ENCODE results near the gene IDNK.

IDNK gene

DNA sequence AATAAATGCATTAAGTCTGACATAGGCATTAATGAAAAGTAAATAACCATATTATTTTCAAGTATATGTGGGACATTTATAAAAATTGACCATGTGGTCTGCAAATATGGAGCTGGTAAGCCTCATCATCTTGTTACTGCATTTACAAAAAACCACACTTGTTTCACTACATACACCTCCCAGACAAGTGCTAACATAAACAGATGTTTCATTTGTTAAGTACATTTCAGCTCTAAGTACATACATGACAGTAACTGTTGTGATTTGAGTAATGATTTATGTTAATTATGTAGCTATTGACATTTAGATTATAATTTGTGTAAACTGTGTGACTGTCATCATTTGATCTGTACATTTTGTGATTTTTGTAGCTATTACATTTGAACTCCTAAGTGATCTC lies 13.9 kb downstream of the IDNK start:
- Histone ChIP-seq H3K4me3 (ENCODE audit: low read length) (no peak overlapping the region), H3K36me3 (ENCODE audit: control insufficient read depth, insufficient read depth, low read length, severe bottlenecking) (peaks cover 11% of the 10 kb centered on the region), H3K4me1 (ENCODE audit: control insufficient read depth, insufficient read depth, low read length) (no peaks in the 10 kb centered on the region), H3K9me3 (ENCODE audit: control insufficient read depth, low read length) (no peaks in the 10 kb centered on the region), H3K9ac (ENCODE audit: low read length) (no peak overlapping the region), H3K27me3 (replicated peaks; ENCODE audit: control insufficient read depth, insufficient read depth, low read length) (no peaks in the 10 kb centered on the region)
- no peak for DNase-seq (ENCODE audit: low read depth)

DNA sequence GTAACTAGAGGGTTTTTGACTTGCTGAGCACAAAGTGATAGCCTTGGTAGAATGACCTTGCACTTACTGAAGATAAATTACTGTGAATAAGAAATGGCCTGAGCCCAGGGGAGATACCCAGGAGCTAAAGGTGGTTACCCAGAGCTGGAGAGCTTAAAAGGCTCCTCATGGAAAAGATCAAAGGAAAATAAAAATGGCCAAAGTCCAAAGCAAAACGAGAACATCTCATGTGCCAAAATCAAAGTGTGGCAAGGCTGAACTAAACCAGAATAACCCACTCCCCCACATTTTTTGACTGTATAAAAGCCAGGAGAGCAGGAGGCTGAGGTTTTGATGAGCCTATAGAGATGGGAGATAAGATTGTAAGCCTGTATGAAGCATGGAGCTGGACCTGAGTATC lies 14.4 kb downstream of the IDNK start:
- peaks cover 13% of the 10 kb centered on the region for H3K36me3 ChIP-seq (ENCODE audit: control insufficient read depth, insufficient read depth, low read length, severe bottlenecking)
- no peaks in the 10 kb centered on the region for H3K9me3 ChIP-seq (ENCODE audit: control insufficient read depth, low read length)
- no peak overlapping the region for H3K9ac ChIP-seq (ENCODE audit: low read length)
- H3K4me3 ChIP-seq (ENCODE audit: low read length), result no peak overlapping the region
- DNase-seq (ENCODE audit: low read depth), result no peak
- no peaks in the 10 kb centered on the region for H3K4me1 ChIP-seq (ENCODE audit: control insufficient read depth, insufficient read depth, low read length)
- H3K27me3 ChIP-seq (replicated peaks; ENCODE audit: control insufficient read depth, insufficient read depth, low read length), result no peaks in the 10 kb centered on the region

DNA sequence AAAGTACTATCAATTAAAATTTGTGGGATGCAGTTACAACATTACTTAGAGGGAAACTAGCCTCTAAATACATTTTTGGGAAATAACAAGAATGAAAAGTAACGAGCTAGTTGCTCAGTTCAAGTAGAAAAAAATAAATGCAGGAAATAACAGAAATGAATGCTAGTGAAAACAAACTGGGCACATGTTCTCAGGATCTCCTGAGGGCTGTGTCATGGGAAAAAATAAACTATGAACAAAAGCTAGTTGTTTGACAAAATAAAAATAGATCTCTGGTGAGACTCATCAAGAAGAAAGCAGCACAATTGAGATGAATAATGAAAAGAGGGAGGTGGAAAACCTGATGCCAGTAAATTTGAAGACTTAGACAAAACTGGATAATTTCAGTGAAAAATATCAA lies 16.3 kb downstream of the IDNK start:
- no peak overlapping the region for H3K4me3 ChIP-seq (ENCODE audit: low read length)
- no peak for DNase-seq (ENCODE audit: low read depth)

DNA sequence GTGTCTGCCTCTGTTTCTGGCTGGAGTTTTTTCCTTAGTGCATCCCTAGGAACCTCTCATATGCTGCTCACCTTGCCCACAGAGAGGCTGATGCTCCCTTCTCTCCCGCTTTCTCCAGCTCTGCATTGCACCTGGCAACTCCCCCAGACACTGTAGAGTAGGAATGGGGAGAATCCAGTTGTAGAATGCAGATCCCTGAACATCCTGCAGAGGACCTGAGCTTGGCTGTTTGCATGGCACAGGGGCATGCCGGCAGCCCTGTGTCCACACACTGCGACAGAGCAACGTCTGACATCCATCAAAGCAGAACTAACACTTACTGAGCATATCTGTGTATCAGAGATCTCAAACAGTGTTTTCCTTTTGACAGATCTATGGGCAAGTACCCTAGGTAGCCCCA lies 19.9 kb downstream of the IDNK start:
- no peak for DNase-seq (ENCODE audit: low read depth)
- Histone ChIP-seq H3K9ac (ENCODE audit: low read length) (no peak overlapping the region), H3K27me3 (replicated peaks; ENCODE audit: control insufficient read depth, insufficient read depth, low read length) (no peaks in the 10 kb centered on the region), H3K4me1 (ENCODE audit: control insufficient read depth, insufficient read depth, low read length) (no peaks in the 10 kb centered on the region), H3K4me3 (ENCODE audit: low read length) (no peak overlapping the region), H3K9me3 (ENCODE audit: control insufficient read depth, low read length) (no peaks in the 10 kb centered on the region), H3K36me3 (ENCODE audit: control insufficient read depth, insufficient read depth, low read length, severe bottlenecking) (peaks cover 23% of the 10 kb centered on the region)

More for the DNA sequence above, 16.3 kb downstream of the IDNK start:
- Histone ChIP-seq H3K9me3 (ENCODE audit: control insufficient read depth, low read length) (no peaks in the 10 kb centered on the region), H3K27me3 (replicated peaks; ENCODE audit: control insufficient read depth, insufficient read depth, low read length) (no peaks in the 10 kb centered on the region), H3K4me1 (ENCODE audit: control insufficient read depth, insufficient read depth, low read length) (no peaks in the 10 kb centered on the region), H3K9ac (ENCODE audit: low read length) (no peak overlapping the region), H3K36me3 (ENCODE audit: control insufficient read depth, insufficient read depth, low read length, severe bottlenecking) (peaks cover 13% of the 10 kb centered on the region)

DNA sequence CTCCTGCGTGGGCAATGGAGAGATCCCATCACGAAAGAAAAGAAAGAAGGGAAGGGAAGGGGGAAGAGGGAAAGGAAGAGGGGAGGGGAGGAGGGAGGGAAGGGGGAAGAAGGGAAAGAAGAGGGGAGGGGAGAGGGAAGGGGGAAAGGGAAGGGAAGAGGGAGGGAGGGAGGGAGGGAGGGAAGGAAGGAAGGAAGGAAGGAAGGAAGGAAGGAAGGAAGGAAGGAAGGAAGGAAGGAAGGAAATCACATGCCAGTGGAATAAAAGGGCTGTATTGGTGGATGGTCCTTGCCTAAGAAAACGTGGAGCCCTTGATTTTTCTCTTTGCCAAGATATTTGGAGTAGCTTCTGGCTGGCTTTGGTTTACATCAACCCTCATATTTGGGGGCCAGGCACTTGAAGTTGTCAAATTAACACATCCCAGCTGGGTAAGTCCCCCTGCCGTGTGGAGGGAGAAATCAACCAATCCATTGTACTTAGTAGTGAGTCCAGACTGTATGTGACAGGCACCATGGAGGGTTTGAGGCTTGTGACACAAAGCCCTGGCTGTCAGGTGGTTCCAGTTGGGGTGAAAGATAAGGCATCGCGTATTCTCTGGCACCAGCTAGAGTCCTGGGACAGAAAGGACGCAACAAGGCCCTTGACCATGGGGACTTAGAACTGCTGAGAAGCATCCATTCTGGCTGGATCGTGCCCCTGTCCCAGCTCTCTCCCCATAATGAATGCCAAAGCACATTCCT lies 23.7 kb downstream of the IDNK start:
- no peaks in the 10 kb centered on the region for H3K9me3 ChIP-seq (ENCODE audit: control insufficient read depth, low read length)
- no peaks in the 10 kb centered on the region for H3K27me3 ChIP-seq (replicated peaks; ENCODE audit: control insufficient read depth, insufficient read depth, low read length)
- no peak for DNase-seq (ENCODE audit: low read depth)
- H3K4me1 ChIP-seq (ENCODE audit: control insufficient read depth, insufficient read depth, low read length), result no peaks in the 10 kb centered on the region
- H3K36me3 ChIP-seq (ENCODE audit: control insufficient read depth, insufficient read depth, low read length, severe bottlenecking), result peaks cover 44% of the 10 kb centered on the region
- no peak overlapping the region for H3K9ac ChIP-seq (ENCODE audit: low read length)
- H3K4me3 ChIP-seq (ENCODE audit: low read length), result no peak overlapping the region

DNA sequence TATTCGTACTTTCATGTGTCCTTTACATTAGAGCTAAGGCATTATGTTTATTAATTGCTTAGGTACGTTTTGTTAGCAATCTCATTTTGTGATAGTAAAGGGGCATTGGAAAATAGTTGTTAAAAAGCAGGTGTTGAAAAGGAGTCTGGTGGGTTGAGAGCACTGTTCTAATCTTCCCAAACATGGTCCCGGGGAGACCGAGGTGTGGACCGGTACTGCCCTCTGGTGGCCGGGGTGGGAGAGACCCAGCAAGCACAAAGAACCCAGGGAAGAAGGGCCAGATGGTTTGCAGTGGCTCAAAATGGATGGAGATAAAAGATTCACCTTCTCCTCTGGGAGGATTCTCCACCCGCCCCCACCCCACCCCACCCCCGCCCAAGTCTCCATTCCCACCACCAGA lies 26.1 kb downstream of the IDNK start:
- no peaks in the 10 kb centered on the region for H3K27me3 ChIP-seq (replicated peaks; ENCODE audit: control insufficient read depth, insufficient read depth, low read length)
- peaks cover 63% of the 10 kb centered on the region for H3K36me3 ChIP-seq (ENCODE audit: control insufficient read depth, insufficient read depth, low read length, severe bottlenecking)
- DNase-seq (ENCODE audit: low read depth), result peak; percentile 66
- no peaks in the 10 kb centered on the region for H3K9me3 ChIP-seq (ENCODE audit: control insufficient read depth, low read length)
- H3K9ac ChIP-seq (ENCODE audit: low read length), result no peak overlapping the region
- H3K4me3 ChIP-seq (ENCODE audit: low read length), result no peak overlapping the region
- no peaks in the 10 kb centered on the region for H3K4me1 ChIP-seq (ENCODE audit: control insufficient read depth, insufficient read depth, low read length)

DNA sequence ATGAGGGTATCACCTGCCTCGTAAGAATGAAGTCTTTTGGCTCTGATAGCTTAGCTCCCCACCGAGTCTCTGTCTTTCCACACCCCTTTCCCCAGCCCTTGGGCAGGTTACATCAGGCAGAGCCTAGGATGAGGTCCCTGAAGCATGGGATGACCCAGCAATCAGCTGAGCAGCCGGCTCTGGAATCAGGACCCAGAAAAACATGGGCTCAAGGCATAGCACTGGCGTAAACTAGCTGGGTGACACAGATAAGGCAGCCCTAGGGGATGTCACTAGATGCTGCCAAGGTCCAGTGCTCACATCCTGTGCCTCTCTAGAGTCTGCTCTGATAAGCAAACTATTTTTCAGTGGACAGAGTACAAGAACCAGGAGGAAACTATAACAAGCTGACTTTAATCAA lies 26.6 kb downstream of the IDNK start:
- DNase-seq (ENCODE audit: low read depth), result no peak
- peaks cover 67% of the 10 kb centered on the region for H3K36me3 ChIP-seq (ENCODE audit: control insufficient read depth, insufficient read depth, low read length, severe bottlenecking)
- H3K9ac ChIP-seq (ENCODE audit: low read length), result no peak overlapping the region
- H3K27me3 ChIP-seq (replicated peaks; ENCODE audit: control insufficient read depth, insufficient read depth, low read length), result no peaks in the 10 kb centered on the region
- H3K4me1 ChIP-seq (ENCODE audit: control insufficient read depth, insufficient read depth, low read length), result no peaks in the 10 kb centered on the region
- no peaks in the 10 kb centered on the region for H3K9me3 ChIP-seq (ENCODE audit: control insufficient read depth, low read length)
- no peak overlapping the region for H3K4me3 ChIP-seq (ENCODE audit: low read length)

DNA sequence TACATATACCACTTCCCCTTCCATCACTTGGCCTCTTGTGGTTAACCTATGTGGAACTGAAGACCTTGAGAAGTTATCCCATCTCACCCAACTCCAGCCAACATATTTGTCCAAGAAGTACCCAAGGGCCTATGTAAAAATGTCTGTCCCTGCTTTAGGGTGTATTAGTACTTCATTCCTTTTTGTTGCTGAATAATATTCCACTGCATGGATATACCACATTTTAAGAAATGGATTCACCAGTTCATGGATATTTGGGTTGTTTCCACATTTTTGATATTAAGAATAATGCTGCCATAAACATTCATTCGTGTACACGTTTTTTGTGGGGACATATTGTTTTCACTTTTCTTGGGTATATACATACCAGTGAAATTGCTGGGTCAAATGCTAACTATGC lies 28.6 kb downstream of the IDNK start:
- Histone ChIP-seq H3K9me3 (ENCODE audit: control insufficient read depth, low read length) (no peaks in the 10 kb centered on the region), H3K27me3 (replicated peaks; ENCODE audit: control insufficient read depth, insufficient read depth, low read length) (no peaks in the 10 kb centered on the region), H3K36me3 (ENCODE audit: control insufficient read depth, insufficient read depth, low read length, severe bottlenecking) (peaks cover 78% of the 10 kb centered on the region), H3K4me3 (ENCODE audit: low read length) (no peak overlapping the region), H3K9ac (ENCODE audit: low read length) (no peak overlapping the region), H3K4me1 (ENCODE audit: control insufficient read depth, insufficient read depth, low read length) (no peaks in the 10 kb centered on the region)
- no peak for DNase-seq (ENCODE audit: low read depth)

DNA sequence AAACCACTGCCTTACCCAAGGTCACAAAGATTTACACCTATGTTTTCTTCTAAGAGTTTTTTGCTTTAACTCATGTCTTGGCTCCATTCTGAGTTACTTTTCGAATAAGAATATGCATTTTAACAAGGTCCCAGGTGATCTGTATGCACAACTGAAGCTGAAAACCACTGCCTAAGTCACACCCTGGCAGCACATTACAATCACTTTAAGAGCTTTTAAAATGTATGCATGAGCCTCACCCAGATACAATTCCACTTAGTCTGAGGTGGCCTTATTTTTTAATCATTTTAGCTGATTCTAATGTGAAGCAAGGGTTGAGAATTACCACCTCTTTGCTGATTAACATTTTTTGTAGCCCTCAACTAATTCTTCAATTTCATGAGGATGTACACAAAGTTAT lies 29.5 kb downstream of the IDNK start:
- no peak overlapping the region for H3K4me3 ChIP-seq (ENCODE audit: low read length)
- no peaks in the 10 kb centered on the region for H3K27me3 ChIP-seq (replicated peaks; ENCODE audit: control insufficient read depth, insufficient read depth, low read length)

DNA sequence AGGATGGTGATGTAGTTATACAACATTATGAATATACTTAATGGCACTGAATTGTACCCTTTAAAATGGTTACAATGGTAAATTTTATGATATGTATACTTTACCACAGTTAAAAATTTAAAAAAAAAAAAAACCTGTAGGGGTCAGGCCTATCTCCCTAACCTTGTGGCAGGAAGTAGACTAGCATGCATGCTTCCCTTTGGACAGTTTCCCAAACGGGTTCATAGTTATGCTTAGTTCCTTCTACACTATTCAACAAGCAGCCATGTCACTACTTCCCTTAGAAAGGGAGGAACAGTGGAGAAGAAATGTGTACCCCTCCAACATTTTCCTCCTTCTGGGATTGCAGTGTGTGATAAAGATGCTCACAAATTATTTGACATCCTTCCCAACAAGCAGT lies 32.5 kb downstream of the IDNK start:
- no peak overlapping the region for H3K4me3 ChIP-seq (ENCODE audit: low read length)
- H3K27me3 ChIP-seq (replicated peaks; ENCODE audit: control insufficient read depth, insufficient read depth, low read length), result no peaks in the 10 kb centered on the region
- peaks cover 5% of the 10 kb centered on the region for H3K4me1 ChIP-seq (ENCODE audit: control insufficient read depth, insufficient read depth, low read length)
- no peaks in the 10 kb centered on the region for H3K9me3 ChIP-seq (ENCODE audit: control insufficient read depth, low read length)
- H3K9ac ChIP-seq (ENCODE audit: low read length), result no peak overlapping the region
- peaks cover 96% of the 10 kb centered on the region for H3K36me3 ChIP-seq (ENCODE audit: control insufficient read depth, insufficient read depth, low read length, severe bottlenecking)
- no peak for DNase-seq (ENCODE audit: low read depth)

More for the DNA sequence above, 29.5 kb downstream of the IDNK start:
- peaks cover 82% of the 10 kb centered on the region for H3K36me3 ChIP-seq (ENCODE audit: control insufficient read depth, insufficient read depth, low read length, severe bottlenecking)
- no peaks in the 10 kb centered on the region for H3K4me1 ChIP-seq (ENCODE audit: control insufficient read depth, insufficient read depth, low read length)
- no peak overlapping the region for H3K9ac ChIP-seq (ENCODE audit: low read length)
- DNase-seq (ENCODE audit: low read depth), result no peak
- H3K9me3 ChIP-seq (ENCODE audit: control insufficient read depth, low read length), result no peaks in the 10 kb centered on the region

DNA sequence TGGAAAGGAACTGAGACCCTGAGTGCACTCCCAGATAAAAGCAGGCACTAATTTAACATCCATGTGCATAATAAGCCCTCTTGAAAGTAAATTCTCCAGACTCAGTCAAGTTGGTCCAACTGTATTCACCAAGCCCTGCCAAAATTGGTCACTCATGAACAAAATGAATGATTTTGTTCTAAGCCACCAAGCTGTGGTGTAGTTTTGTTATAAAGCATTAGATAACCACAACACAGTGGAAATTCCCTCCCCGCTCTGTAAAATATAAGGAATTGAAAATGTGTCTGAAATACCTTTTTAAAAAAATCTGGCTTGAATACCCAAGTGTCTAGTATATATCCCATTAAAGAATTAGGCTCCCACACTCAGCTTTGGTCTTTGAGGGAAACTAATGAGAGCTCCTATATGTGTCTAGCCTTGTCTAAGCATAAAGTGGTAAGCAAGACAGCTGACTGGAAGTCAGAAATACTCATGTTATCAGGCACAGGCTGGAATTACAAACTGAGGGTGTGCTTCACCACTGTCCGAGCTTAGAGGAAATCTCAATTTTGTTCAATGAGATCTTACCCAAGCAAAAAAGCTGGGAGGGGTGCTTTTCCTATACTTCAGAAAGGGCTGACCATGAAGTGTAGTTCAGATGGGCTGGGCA lies 33.2 kb downstream of the IDNK start:
- no peak overlapping the region for H3K9ac ChIP-seq (ENCODE audit: low read length)
- H3K4me1 ChIP-seq (ENCODE audit: control insufficient read depth, insufficient read depth, low read length), result peaks cover 5% of the 10 kb centered on the region
- no peak overlapping the region for H3K4me3 ChIP-seq (ENCODE audit: low read length)
- H3K9me3 ChIP-seq (ENCODE audit: control insufficient read depth, low read length), result no peaks in the 10 kb centered on the region
- H3K36me3 ChIP-seq (ENCODE audit: control insufficient read depth, insufficient read depth, low read length, severe bottlenecking), result peaks cover 96% of the 10 kb centered on the region
- no peak for DNase-seq (ENCODE audit: low read depth)
- H3K27me3 ChIP-seq (replicated peaks; ENCODE audit: control insufficient read depth, insufficient read depth, low read length), result no peaks in the 10 kb centered on the region
